Suprapubic skin (tissue), 3 donors: ENCODE data around the gene LPAR1.

ENCODE experiments used
- CTCF ChIP-seq, 2 donors: fragments of 200-600 bp in 1 of 2; fragments of 450-650 bp in 1 of 2; sonication (generic) in 1 of 2; IDR thresholded peaks; one replicate each; pipeline ENCODE4 v1.5.1; 2016 to 2019; ENCODE audit warnings: antibody characterized with exemption in 2 of 2, mild to moderate bottlenecking in 1 of 2, moderate library complexity in 1 of 2
- POLR2A ChIP-seq, 2 donors: fragments of 450-650 bp; IDR thresholded peaks; one replicate each; pipeline ENCODE4 v1.6.1; 2017; ENCODE audit warnings: antibody characterized with exemption in 2 of 2, mild to moderate bottlenecking in 2 of 2, moderate library complexity in 2 of 2

- no peak for TF ChIP-seq CTCF (IDR thresholded peaks at IDR 0.05)
- TF ChIP-seq POLR2A (IDR thresholded peaks at IDR 0.05): no peak
Observed at GRCh38 chr9:111034170-111034897, 3.9 kb downstream of the LPAR1 start.
